HUDEP-2 (cell line): ENCODE data around the gene CA5A.

Source experiments
- DNase-seq, 76 experiments: peaks; one replicate each; lab custom pipeline; 2025; ENCODE audit not compliant: unreplicated experiment in 76 of 76; lab: John Stamatoyannopoulos, UW

CA5A gene

GRCh38 chr16:87854053-87854906 is 82.0 kb downstream of the CA5A start:
- DNase-seq = peak in 75 of 76 experiments; percentile 24 to 96 (median 92)

GRCh38 chr16:87853411-87854052 is 82.8 kb downstream of the CA5A start:
- DNase-seq = peak; percentile 34 to 97 (median 91)

- no peak for DNase-seq
Observed at GRCh38 chr16:87851601-87852000, 84.7 kb downstream of the CA5A start.

GRCh38 chr16:87851141-87851587 is 85.2 kb downstream of the CA5A start:
- no peak for DNase-seq

- DNase-seq = peak in 52 of 76 experiments; percentile 9 to 69 (median 37)
Observed at GRCh38 chr16:87850009-87851006, 86.0 kb downstream of the CA5A start.

GRCh38 chr16:87849419-87850008 is 86.8 kb downstream of the CA5A start:
- DNase-seq = no peak

GRCh38 chr16:87848676-87849345 is 87.5 kb downstream of the CA5A start:
- DNase-seq = no peak

- DNase-seq = no peak
Observed at GRCh38 chr16:87847785-87848675, 88.3 kb downstream of the CA5A start.

- DNase-seq = no peak
Observed at GRCh38 chr16:87847467-87847784, 88.9 kb downstream of the CA5A start.

GRCh38 chr16:87846705-87847466 is 89.4 kb downstream of the CA5A start:
- no peak for DNase-seq

GRCh38 chr16:87845807-87846619 is 90.3 kb downstream of the CA5A start:
- no peak for DNase-seq

- peak in 17 of 76 experiments; percentile 10 to 52 (median 21) for DNase-seq
Observed at GRCh38 chr16:87845213-87845612, 91.1 kb downstream of the CA5A start.

GRCh38 chr16:87844809-87845208 is 91.5 kb downstream of the CA5A start:
- no peak for DNase-seq

GRCh38 chr16:87844120-87844733 is 92.1 kb downstream of the CA5A start:
- no peak for DNase-seq

- no peak for DNase-seq
Observed at GRCh38 chr16:87843678-87844105, 92.6 kb downstream of the CA5A start.

- no peak for DNase-seq
Observed at GRCh38 chr16:87842209-87842869, 94.0 kb downstream of the CA5A start.
